ENCODE data around the gene USP10.

Gene USP10

DNA sequence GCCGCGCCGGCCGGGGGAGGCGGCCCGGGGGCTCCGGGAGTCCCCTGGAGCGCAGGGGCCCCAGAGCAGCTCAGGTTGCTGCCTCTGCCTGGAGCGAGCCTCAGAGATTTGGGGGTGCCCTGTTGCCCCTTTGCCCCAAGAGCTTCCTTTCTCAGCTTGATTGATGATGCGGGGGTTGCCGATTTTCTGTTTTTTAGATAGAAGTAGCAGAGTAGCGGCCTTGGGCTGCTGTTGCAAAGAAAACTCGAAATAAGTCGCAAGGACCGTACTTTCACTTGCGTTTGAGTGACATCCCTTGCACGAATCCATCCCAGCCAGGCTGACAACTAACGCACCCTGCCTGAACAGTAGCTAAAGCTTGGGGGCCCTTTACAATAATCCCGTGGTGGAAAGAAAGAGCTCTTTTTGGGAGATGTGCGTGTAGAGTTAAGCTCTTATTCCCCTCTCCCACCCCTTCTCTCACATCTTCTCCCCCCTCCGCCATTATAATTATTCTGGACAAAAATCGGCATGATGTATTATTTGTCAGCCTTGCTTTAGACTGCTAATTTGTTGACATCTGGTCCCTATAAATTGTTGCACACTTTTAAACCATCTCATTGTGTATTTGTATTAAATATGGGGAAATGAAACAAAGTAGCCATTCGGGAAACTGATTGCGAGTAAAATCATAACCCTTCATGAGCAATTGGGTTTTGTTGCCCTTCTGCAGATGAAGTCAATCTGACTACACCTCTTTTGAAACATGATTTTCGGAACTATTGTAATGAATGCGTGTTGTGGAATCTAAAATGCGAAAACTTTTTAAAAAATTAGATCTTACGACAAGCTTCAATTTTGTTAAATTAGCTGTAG, 873 bp downstream of the USP10 start:
- no peak for DNase-seq (ENCODE audit: low read depth)

DNA sequence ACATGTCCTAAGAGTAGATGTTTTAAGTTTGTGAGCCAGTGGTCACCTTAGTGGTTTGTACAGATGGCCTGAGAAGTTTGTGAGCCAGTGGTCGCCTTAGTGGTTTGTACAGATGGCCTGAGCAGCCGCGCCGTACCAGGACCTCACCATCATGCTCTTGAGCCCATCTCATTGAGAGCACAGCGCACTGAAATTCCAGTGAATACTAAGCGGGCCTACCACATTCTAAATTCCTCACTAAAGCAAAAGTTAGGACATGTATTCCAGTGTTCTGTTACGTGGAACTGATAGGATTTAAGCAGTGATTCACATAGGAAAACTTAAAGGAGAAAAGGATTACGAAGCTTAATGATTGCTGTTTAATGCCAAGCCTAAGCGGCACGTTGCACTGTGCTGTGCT, 3.9 kb downstream of the USP10 start:
- DNase-seq (ENCODE audit: low read depth) = no peak

DNA sequence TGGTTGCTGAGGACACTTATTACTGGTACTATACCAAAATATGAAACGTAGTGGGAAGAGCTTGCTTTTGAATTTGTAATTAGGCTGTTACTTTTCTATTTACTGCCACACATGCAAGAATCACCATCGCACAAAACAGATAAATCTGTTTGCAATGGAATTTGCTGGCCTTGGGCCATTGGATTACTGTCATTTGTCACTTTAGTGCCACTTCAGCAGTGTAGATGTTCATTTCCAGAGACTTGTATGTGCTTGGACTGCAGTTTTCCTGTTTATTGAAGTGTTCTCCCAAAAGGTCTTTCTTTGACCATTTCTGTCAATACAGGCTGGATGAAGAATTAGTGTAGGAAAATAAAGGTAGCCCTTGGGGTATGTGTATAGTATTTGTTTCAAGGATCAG, 4.5 kb downstream of the USP10 start:
- DNase-seq (ENCODE audit: low read depth) = no peak

DNA sequence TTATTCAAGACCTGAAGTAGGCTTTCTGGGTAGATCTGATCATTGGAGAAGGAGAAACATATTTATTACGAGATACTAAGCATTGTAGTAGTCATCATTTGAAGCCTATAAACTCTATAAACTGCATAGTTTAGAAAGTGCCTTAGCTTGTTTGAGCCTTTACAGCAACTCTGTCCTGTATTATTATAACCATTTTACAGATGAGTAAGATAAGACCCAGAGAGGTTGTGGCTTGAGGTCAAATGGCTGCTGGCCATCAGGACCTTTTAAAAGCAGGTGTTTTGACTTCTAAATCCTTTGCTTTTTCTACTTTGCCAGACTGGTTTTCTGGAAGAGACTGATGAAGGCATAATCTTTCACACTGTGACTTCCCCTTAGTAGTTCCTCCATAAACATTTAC, 7.1 kb downstream of the USP10 start:
- DNase-seq (ENCODE audit: low read depth) = no peak

DNA sequence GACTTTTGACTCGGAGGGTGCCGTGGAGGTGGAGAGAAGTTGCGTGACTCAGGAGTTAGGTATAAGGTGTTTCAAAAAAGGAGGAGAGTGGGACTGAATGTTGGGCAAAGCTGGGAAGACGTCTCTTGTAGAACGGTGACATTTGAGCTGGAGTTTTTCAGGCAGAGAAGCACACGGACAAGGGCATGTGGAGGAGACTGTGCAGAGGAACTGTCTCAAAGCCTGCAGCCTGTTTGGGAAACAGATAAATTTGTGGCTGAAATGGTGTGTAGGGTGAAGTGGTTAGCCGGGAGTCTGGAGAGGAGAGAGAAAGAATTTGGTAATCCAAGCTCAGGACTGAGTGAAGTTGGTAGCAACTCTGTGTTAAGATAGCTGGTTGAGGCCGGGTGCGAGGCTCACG, 9.8 kb downstream of the USP10 start:
- no peak for DNase-seq (ENCODE audit: low read depth)

DNA sequence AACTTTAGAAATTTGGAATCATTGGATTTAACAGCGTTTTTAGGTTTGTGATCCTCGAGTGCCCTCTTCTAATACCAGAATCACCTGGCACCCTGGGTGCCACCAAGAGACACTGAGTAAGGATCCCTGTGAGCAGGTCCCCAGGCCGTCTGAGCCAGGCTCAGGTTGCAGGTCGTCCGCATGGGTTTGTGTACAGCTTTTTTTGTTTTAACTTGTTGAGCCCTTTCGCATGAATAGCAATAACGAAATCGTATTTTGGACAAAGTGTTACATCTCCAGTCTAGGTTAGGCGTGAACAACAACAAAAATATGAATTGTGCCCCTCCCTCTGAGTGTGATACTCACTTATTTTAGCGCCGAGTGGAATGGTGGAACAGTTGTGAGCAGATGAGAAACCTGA, 10.9 kb downstream of the USP10 start:
- DNase-seq (ENCODE audit: low read depth) = no peak

DNA sequence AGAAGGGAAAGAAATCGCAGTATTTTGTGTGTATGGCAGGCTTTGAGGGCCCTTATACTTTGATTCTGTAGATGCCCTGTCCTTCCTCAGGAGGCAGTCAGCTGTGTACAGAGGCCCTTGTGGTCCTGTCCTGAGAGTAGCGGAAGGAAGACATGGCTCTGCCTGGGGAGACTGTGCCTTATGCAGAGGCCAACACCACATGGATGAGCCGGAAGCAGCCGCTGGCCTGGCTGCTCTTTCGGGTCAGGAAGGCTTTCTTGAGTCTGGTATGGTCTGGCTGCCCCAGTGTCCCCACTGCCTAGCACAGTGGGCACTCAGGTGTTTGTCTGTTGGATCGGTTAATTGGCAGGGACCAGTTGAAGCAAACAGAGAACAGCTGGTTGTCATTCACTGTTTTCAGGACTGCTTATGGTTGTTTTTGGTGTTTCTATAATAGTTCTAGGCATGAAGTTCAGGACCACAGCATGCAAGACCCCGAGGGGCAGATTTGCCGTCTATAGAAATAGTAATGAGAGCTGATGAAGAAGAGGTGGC, 12.4 kb downstream of the USP10 start:
- no peak for DNase-seq (ENCODE audit: low read depth)

DNA sequence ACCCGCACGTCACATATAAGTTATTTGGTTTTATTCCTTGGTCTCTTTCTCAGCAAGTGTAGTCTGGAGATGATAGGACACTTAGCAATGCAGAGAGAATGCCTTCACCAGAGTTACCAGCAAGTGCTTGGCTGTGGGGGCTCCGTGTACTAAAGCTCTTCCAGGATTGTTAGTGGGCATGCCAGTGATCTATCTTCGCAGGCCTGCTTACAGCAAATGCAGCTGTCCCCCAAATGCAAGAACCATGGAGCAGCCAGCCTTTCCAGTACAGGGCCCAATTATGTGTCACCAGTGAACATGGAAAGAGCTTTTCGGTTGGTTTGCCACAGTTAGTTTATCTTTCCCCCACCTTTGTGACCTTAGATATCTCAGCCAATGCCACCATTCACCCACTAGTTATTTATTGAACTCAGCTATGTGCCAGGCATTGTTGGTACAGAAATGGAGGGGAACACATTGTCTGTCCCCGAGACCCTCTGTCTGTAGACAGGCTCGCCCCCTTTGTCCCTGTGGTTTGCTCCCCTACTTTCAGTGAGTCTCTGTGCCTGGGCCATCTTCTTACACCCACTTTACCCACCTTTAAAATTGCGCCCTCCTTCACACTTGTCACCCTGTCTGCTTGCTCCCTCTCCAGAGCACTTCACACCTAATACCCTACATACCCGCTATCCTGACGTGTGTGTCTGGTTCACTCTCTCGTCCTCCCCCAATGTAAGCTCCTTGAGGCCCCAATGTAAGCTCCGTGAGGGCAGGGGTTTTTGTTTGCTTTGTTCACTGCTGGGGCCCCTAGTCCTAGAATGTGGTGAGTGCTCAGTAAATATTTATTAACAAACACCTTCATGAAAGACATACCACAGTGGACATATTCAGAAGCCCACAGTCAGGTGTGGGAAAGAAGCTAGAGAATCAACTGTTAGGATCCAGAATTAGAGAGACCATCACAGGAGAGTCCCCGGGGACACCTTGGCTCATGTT, 13.3 kb downstream of the USP10 start:
- no peak for DNase-seq (ENCODE audit: low read depth)

DNA sequence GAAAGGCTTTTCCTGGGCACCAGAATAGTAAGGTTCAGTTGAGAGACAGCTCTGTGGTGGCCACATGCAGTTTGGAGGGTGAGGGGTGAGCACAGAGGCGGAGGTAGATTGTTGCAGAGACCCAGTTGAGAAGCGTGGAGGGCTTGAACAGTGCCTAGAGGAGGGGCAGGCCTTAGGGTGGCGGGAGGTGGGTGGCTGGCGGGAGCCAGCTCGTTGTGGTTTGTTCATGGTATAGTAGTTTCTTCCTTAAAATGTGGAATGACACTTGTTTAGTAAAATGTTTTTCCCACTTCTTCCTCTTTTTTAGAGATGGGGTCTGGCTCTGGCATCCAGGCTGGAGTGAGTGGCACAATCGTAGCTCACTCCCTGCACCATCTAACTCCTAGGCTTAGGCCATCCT, 14.2 kb downstream of the USP10 start:
- DNase-seq (ENCODE audit: low read depth) = no peak

DNA sequence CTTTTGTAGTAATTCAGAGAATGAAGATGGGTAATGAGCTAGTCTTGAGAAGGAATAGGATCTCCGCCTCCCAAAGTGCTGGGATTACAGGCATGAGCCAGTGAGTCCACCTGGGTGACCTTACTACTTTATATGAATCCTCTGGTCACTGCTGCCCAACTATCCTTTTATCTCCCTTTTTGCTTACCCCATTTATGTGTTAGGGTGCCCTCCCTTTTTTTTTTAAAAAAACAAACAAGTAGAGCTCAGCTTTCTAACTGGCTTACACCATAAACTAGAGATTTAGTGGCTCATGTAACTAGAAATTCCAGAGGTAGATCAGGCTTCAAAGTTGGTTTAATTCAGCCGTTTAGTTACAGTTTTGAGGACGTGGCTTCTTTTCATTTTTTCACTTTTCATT, 15.6 kb downstream of the USP10 start:
- DNase-seq (ENCODE audit: low read depth) = no peak

DNA sequence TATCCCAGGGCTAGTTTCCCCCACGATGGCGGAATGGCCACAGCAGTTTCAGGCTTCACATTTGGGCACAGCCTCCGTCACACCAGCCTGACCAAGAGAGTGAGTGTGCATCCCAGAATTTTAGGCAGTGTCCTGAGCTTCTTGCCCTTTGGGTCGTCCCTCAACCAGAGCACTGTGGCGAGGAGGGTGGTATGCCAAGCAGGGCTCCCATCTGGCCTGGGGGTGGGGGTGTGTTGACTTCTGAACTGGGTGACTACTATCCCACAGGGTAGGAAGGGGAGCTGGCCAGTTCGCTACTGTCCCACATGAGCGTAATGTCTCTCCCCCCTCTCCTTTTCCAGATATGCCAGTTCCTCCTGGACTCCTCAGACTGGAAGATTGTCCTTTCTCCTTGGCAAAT, 16.1 kb downstream of the USP10 start:
- no peak for DNase-seq (ENCODE audit: low read depth)

DNA sequence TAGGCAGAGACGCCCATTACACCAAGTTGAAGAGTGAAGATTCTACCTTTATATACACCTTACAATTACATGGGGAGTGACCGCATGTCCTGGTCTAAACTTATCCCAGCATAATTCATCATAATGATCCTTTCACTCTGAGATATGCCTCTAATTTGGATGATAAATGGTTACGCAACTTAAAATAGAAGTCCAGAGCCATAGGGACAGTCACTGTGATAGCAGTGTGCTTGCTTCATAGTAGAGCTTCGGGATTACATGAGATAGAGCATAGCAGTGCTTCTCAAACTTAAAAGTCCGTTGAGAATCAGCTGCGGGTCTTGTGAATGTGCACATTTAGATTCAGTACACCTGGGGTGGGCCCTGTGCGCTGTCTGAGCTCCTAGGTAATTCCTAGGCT, 16.9 kb downstream of the USP10 start:
- DNase-seq (ENCODE audit: low read depth) = no peak

DNA sequence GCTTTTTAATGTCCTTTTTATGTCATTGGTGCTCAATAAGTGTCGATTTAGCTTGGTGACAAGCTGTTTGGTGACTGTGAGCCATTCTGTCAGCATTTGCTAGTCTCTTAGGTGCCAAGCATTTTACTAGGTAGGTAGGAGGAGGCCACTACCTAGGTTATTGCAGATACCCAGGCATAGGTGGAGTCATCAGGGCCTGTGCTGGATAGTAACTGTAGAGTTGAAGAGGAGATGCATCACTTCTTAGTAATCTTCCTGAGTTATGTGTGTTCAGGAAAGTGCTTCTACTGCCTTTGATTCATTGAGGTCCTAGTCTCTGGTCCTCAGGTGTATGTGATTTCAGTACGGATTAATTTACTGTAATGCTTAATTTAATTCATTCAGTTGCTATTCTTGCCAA, 17.7 kb downstream of the USP10 start:
- no peak for DNase-seq (ENCODE audit: low read depth)

DNA sequence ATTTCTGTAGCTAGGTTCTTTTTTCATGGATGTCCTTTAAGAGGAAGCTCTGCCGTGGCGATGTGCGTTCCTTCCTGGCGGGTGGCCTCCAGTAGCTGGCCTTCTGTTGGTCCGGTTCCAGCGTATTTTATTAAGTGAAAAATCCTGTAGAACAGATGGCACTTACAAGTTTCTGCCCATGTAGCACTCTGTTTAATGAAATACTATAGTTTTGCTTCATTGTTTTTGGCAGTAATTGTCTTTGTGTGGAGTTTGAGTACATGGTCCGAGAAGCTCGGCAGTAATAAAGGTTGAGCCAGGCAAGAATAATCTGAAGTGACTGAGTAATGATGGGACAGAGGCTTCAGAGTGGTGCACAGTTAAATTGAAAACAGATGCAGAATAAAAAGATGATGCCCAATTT, 20.4 kb downstream of the USP10 start:
- DNase-seq (ENCODE audit: low read depth) = peak; percentile 37

DNA sequence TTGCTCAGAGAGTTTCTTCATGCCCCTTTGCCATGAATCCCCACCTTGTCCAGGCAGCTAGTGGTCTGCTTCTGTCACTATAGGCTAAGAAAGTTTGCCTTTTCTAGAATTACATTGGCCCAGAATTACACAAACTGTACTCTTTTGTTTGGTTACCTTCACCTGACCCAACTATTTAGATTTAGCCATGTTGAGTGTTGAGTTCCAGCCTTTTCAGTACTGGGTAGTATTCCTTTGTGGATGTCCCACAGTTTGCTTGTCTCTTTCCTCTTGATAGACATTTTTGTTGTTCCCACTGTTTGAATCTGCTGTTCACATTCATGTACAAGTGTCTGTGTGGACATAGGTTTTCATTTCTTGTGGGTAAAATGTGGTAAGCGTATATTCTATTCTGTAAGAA, 22.3 kb downstream of the USP10 start:
- no peak for DNase-seq (ENCODE audit: low read depth)

DNA sequence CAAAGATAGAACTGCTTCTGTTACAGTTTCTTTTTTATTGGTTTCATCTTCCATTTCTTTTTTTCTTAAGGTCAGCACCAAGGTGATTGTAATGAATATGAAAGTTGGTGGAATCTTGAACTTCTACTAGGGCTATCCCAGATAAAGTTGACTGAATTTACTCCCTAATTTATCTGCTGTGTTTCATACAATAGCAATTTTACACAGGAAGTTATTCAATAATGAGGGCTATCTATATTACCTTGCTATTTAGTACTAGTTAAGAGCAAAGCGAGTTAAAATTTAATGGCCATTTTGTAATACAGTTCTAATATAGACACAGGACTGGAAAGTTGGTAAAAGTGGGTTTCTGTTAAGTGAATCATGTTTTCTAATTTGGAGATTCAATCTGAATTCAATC, 24.1 kb downstream of the USP10 start:
- no peak for DNase-seq (ENCODE audit: low read depth)

DNA sequence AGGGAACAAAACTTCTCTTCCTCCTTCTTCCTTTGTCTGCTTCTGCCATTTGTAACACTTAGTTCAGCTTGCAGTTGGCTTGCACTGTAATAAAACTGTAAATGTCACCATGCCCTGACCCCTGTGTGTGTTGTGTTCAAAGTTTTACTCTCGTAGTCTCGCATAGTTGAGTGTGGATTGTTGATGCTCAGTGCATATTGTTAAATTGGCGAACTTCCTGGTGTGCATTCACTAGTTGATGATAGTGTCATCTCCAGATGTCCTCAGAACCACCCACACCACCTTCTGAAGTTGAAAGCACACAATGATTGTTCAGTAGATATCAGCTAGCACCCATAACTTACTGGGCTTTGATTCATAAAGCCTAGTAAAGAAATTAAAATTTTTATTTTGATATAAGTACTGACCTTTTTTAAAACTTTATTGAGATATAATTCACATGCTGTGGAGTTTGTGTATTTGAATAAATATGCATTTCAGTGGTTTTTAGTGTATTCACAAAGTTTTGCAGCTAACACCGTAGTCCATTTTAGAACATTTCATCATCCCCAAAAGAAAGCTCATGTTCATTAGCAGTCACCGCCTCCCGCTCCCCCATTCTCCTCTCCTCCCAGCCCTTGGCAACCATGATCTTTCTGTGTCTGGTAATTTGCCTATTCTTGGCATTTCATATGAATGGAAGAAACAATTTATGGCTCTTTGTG, 25.0 kb downstream of the USP10 start:
- no peak for DNase-seq (ENCODE audit: low read depth)

DNA sequence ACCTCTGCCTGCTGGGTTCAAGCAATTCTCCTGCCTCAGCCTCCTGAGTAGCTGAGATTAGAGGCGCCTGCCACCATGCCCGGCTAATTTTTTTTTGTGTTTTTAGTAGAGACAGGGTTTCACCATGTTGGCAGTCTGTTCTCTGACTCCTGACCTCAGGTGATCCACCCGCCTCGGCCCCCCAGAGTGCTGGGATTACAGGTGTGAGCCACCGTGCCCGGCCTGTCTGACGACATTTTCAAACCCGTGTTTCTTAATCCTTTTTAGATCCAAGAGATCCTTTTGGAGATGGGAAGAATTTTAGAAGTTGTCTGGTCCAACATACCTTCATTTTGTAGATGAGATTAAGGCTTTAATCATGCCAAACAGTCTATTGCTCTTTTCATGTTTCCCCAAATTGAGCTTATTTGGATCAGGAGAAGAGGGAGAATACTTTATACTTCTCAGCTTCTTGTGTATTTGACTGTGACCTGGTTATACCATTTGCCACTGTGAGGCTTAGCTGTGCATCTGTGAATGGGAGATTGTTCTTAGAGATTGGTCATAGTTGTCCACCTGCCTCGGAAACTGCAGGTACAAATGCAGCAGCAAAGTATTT, 25.8 kb downstream of the USP10 start:
- DNase-seq (ENCODE audit: low read depth) = no peak

DNA sequence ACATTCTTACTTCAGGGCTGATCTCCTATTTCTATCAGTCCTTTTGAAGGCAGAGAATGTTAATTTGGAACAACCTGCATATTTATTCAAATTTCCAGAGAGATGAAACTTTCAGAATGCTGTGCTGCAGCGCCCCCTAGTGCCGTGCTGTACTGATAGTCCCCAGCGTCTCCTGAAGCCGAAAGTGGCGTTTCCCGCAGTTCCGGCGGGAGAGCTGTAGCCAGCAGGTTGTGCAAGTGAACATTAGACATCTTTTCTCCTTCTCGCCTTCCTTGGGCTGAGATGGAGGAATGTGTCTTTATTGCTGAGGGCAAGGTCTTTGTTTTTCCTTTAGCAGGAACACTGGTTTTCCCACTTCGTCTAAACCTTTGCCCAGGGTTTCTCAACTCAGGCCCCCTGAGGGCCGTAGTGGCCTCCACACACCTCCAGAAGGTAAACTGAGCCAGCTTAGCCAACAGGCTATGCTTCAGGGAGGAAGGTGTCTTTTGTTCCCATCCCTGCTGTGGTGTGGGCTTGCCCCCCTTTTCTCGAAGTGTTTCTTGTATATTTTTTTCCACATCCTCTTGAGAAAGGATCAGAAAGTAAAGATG, 26.4 kb downstream of the USP10 start:
- DNase-seq (ENCODE audit: low read depth) = no peak

DNA sequence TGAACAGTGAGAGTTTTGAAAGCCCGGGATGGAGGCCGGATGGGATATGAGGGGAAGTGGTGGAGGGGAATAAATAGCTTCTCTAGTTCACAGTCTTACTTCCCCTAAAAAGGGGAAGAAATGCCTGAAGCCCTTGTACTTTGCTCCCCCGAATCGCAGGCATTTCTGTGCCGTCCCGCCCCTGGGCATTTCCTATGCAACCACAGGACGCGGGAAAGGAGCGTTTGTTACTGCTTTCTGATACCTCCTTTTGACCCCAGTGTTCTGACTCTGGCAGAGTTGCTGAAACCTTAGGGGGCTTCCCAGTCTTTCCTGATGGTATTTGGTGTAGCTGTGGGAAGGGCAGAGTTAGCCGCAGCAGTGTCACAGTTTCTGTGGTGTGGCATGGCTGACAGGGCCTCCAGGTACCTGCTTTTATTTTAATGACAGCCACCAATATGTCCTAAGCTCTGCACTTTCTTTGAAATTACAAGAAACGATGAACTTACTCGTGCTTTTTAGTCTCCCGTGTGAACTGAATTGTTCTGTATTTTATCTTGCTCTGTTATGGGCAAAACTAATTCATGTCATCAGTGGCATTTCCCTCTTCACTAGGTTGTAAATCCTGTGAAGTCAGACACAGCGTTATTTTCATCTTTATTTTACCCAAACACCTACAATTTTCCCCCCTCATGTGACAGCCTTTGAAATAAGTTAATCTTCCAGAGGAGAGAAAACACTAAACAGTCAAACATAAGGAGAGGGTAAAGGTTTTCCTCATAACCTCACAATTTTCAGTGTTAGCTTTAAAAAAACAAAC, 27.1 kb downstream of the USP10 start:
- no peak for DNase-seq (ENCODE audit: low read depth)
